ENCODE results near the gene TBC1D22A. TPM values are rescaled to one million over a fixed set of nuclear protein-coding genes. Genes with fewer than 3 reads are reported as not detected.

The TBC1D22A gene
- total RNA-seq, 1 experiment from 2014 or later: 20.9 TPM

- intact Hi-C loops (cut with micrococcal nuclease): no loop called here
- Histone ChIP-seq H3K9ac (ENCODE audit: low read length) (no peak overlapping the region), H3K4me1 (ENCODE audit: control insufficient read depth in 1 of 2, insufficient read depth in 2 of 2, low read length in 2 of 2) (peaks cover 0 to 3% of the 10 kb centered on the region in 2 experiments; a peak in 1 of 4 replicates), H3K27me3 (ENCODE audit: insufficient read depth, low read length) (no peaks in the 10 kb centered on the region), H3K79me2 (ENCODE audit: insufficient read depth, low read length) (no peaks in the 10 kb centered on the region), H4K20me1 (ENCODE audit: insufficient read depth) (no peaks in the 10 kb centered on the region), H3K36me3 (ENCODE audit: control insufficient read depth in 1 of 2, insufficient read depth in 2 of 2, low read length in 2 of 2) (no peaks in the 10 kb centered on the region), H3K4me2 (ENCODE audit: low read length) (no peak overlapping the region), H3K9me3 (ENCODE audit: control insufficient read depth in 1 of 2, insufficient read depth in 1 of 2, low read depth in 1 of 2, low read length in 2 of 2) (no peaks in the 10 kb centered on the region), H3K4me3 (replicated peaks in 1 of 2; ENCODE audit: low read depth in 1 of 2, low read length in 2 of 2) (no peak overlapping the region), H3K9me2 (ENCODE audit: insufficient read depth) (no peaks in the 10 kb centered on the region), H3K27ac (ENCODE audit: low read depth, low read length) (no peak overlapping the region), H2AFZ (ENCODE audit: low read depth, low read length, poor library complexity, severe bottlenecking) (no peak overlapping the region)
- POLR2A ChIA-PET: no interaction called here
- DNase-seq (ENCODE audit: low read depth, low spot score): no peak
- RAD21 ChIA-PET (ENCODE audit: low non-redundant PET in 1 of 2, low total read pairs in 2 of 2, uncharacterized antibody in 2 of 2, unreplicated experiment in 2 of 2): no interaction called here
- no peak for TF ChIP-seq CTCF (IDR thresholded peaks at IDR 0.05 in 2 of 3, conservative IDR thresholded peaks at IDR 0.05 in 1 of 3; ENCODE audit: borderline replicate concordance in 1 of 3, insufficient read depth in 1 of 3, low read depth in 2 of 3, low read length in 2 of 3)
- ATAC-seq: no peak
- no TSS peak for BruUV-seq (replicated peaks)
- CTCF ChIA-PET: no interaction called here
Measured at GRCh38 chr22:47045691-47046410, 283.4 kb downstream of the TBC1D22A start.

- Histone ChIP-seq H3K9ac (ENCODE audit: low read length) (no peak overlapping the region), H3K27ac (ENCODE audit: low read depth, low read length) (no peak overlapping the region), H3K36me3 (ENCODE audit: control insufficient read depth in 1 of 2, insufficient read depth in 2 of 2, low read length in 2 of 2) (no peaks in the 10 kb centered on the region), H3K4me3 (replicated peaks in 1 of 2; ENCODE audit: low read depth in 1 of 2, low read length in 2 of 2) (no peak overlapping the region), H3K27me3 (ENCODE audit: insufficient read depth, low read length) (no peaks in the 10 kb centered on the region), H2AFZ (ENCODE audit: low read depth, low read length, poor library complexity, severe bottlenecking) (no peak overlapping the region), H3K79me2 (ENCODE audit: insufficient read depth, low read length) (no peaks in the 10 kb centered on the region), H3K9me3 (ENCODE audit: control insufficient read depth in 1 of 2, insufficient read depth in 1 of 2, low read depth in 1 of 2, low read length in 2 of 2) (no peaks in the 10 kb centered on the region), H3K4me1 (ENCODE audit: control insufficient read depth in 1 of 2, insufficient read depth in 2 of 2, low read length in 2 of 2) (peaks cover 0 to 3% of the 10 kb centered on the region in 2 experiments; a peak in 1 of 4 replicates), H3K4me2 (ENCODE audit: low read length) (no peak overlapping the region), H3K9me2 (ENCODE audit: insufficient read depth) (no peaks in the 10 kb centered on the region), H4K20me1 (ENCODE audit: insufficient read depth) (no peaks in the 10 kb centered on the region)
- CTCF ChIA-PET: no interaction called here
- intact Hi-C loops (cut with micrococcal nuclease): no loop called here
- TF ChIP-seq EZH2 (IDR thresholded peaks at IDR 0.05) (no peak), JUND (IDR thresholded peaks at IDR 0.05) (no peak), MAX (IDR thresholded peaks at IDR 0.05) (no peak), POLR2AphosphoS5 (IDR thresholded peaks at IDR 0.05; ENCODE audit: low read depth, low read length) (no peak), FOSL1 (IDR thresholded peaks at IDR 0.05; ENCODE audit: low read depth) (no peak), YY1 (IDR thresholded peaks at IDR 0.05; ENCODE audit: extremely low read depth, insufficient replicate concordance, low read depth, low read length) (no peak), EZH2phosphoT487 (IDR thresholded peaks at IDR 0.05; ENCODE audit: borderline replicate concordance) (no peak), ZNF274 (IDR thresholded peaks at IDR 0.05; ENCODE audit: low read depth, low read length) (no peak), EGR1 (IDR thresholded peaks at IDR 0.05; ENCODE audit: low read depth) (no peak), SIN3A (IDR thresholded peaks at IDR 0.05; ENCODE audit: low read depth) (no peak), ZBTB33 (IDR thresholded peaks at IDR 0.05; ENCODE audit: extremely low read depth, insufficient replicate concordance, low read length) (no peak)
- RAD21 ChIA-PET (ENCODE audit: low non-redundant PET in 1 of 2, low total read pairs in 2 of 2, uncharacterized antibody in 2 of 2, unreplicated experiment in 2 of 2): no interaction called here
- DNase-seq (ENCODE audit: low read depth, low spot score): no peak
- ATAC-seq: no peak
- BruUV-seq (replicated peaks): no TSS peak
- POLR2A ChIA-PET: no interaction called here
Measured at GRCh38 chr22:47046411-47047065, 284.1 kb downstream of the TBC1D22A start.
